Measurements from ENCODE around the gene LYRM4.

LYRM4 gene

GRCh38 chr6:5280920-5281319 is 20.2 kb upstream of the LYRM4 start:
- peaks cover 4% of the 10 kb centered on the region for H3K36me3 ChIP-seq (replicated peaks; ENCODE audit: low read depth, low read length)
- H3K79me2 ChIP-seq (ENCODE audit: low read length): peaks cover 54% of the 10 kb centered on the region
- no peak overlapping the region for H2AFZ ChIP-seq (ENCODE audit: low read depth, low read length)
- H3K9ac ChIP-seq (ENCODE audit: low read length): peak overlapping the region; percentile 64
- H3K27ac ChIP-seq (ENCODE audit: low read length): peak overlapping the region; percentile 100
- H3K9me3 ChIP-seq (ENCODE audit: insufficient read depth, low read length): no peaks in the 10 kb centered on the region
- H3K4me1 ChIP-seq (ENCODE audit: low read length): peaks cover 73% of the 10 kb centered on the region
- no peaks in the 10 kb centered on the region for H3K27me3 ChIP-seq (ENCODE audit: low read depth, low read length)
- H3K4me3 ChIP-seq (ENCODE audit: low read length): peak overlapping the region; percentile 33; the same call in 1 of the 2 replicates
- H3K4me2 ChIP-seq (ENCODE audit: low read length): peak overlapping the region; percentile 50
- H4K20me1 ChIP-seq (ENCODE audit: insufficient read depth, low read length): no peaks in the 10 kb centered on the region
- TF ChIP-seq EZH2phosphoT487 (IDR thresholded peaks at IDR 0.05; ENCODE audit: low read depth): no peak
- TF ChIP-seq, protein P1, sequence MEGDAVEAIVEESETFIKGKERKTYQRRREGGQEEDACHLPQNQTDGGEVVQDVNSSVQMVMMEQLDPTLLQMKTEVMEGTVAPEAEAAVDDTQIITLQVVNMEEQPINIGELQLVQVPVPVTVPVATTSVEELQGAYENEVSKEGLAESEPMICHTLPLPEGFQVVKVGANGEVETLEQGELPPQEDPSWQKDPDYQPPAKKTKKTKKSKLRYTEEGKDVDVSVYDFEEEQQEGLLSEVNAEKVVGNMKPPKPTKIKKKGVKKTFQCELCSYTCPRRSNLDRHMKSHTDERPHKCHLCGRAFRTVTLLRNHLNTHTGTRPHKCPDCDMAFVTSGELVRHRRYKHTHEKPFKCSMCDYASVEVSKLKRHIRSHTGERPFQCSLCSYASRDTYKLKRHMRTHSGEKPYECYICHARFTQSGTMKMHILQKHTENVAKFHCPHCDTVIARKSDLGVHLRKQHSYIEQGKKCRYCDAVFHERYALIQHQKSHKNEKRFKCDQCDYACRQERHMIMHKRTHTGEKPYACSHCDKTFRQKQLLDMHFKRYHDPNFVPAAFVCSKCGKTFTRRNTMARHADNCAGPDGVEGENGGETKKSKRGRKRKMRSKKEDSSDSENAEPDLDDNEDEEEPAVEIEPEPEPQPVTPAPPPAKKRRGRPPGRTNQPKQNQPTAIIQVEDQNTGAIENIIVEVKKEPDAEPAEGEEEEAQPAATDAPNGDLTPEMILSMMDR (IDR thresholded peaks at IDR 0.05; ENCODE audit: low read depth, low read length): no peak

DNA sequence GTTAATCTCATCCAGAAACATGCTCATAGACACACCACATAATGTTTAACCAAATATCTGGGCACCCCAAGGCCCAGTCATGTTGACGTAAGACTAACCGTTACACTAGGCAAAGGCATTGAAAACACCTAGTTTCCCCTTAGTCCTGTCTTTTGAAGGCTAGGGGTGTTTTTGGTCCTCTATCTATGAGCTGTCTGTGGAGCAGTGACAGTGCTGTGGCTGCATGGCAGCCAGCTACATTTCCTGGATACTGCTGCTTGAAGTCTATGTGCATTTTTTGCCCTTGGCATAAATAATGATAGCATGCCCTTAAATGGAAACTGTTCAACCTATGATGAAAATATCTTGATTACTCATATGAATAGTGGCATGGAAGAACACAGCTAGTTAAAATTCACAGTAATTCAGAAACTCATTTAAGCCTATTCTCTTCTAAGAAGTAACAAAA is 19.2 kb upstream of the LYRM4 start:
- peak overlapping the region; percentile 14; the same call in 1 of the 2 replicates for H3K4me3 ChIP-seq (ENCODE audit: low read length)
- no peaks in the 10 kb centered on the region for H3K9me3 ChIP-seq (ENCODE audit: insufficient read depth, low read length)
- H2AFZ ChIP-seq (ENCODE audit: low read depth, low read length): no peak overlapping the region
- no peaks in the 10 kb centered on the region for H3K27me3 ChIP-seq (ENCODE audit: low read depth, low read length)
- H4K20me1 ChIP-seq (ENCODE audit: insufficient read depth, low read length): no peaks in the 10 kb centered on the region
- H3K36me3 ChIP-seq (replicated peaks; ENCODE audit: low read depth, low read length): peaks cover 4% of the 10 kb centered on the region
- TF ChIP-seq EZH2phosphoT487 (IDR thresholded peaks at IDR 0.05; ENCODE audit: low read depth): no peak
- TF ChIP-seq, protein P1 (IDR thresholded peaks at IDR 0.05; ENCODE audit: low read depth, low read length): no peak
- peaks cover 78% of the 10 kb centered on the region for H3K4me1 ChIP-seq (ENCODE audit: low read length)
- H3K4me2 ChIP-seq (ENCODE audit: low read length): peak overlapping the region; percentile 50
- peak overlapping the region; percentile 64 for H3K9ac ChIP-seq (ENCODE audit: low read length)
- H3K79me2 ChIP-seq (ENCODE audit: low read length): peaks cover 48% of the 10 kb centered on the region
- H3K27ac ChIP-seq (ENCODE audit: low read length): peak overlapping the region; percentile 100

- peaks cover 41% of the 10 kb centered on the region for H3K79me2 ChIP-seq (ENCODE audit: low read length)
- H3K9me3 ChIP-seq (ENCODE audit: insufficient read depth, low read length): no peaks in the 10 kb centered on the region
- peak overlapping the region; percentile 95 for H3K9ac ChIP-seq (ENCODE audit: low read length)
- peak overlapping the region; percentile 68 for H3K4me3 ChIP-seq (ENCODE audit: low read length)
- H3K27me3 ChIP-seq (ENCODE audit: low read depth, low read length): no peaks in the 10 kb centered on the region
- no peaks in the 10 kb centered on the region for H4K20me1 ChIP-seq (ENCODE audit: insufficient read depth, low read length)
- H2AFZ ChIP-seq (ENCODE audit: low read depth, low read length): no peak overlapping the region
- H3K36me3 ChIP-seq (replicated peaks; ENCODE audit: low read depth, low read length): peaks cover 4% of the 10 kb centered on the region
- H3K27ac ChIP-seq (ENCODE audit: low read length): peak overlapping the region; percentile 100
- peaks cover 77% of the 10 kb centered on the region for H3K4me1 ChIP-seq (ENCODE audit: low read length)
- H3K4me2 ChIP-seq (ENCODE audit: low read length): peak overlapping the region; percentile 91
- TF ChIP-seq EZH2phosphoT487 (IDR thresholded peaks at IDR 0.05; ENCODE audit: low read depth): no peak
- TF ChIP-seq, protein P1 (IDR thresholded peaks at IDR 0.05; ENCODE audit: low read depth, low read length): no peak
Measured at GRCh38 chr6:5278565-5279120, 17.9 kb upstream of the LYRM4 start.

DNA sequence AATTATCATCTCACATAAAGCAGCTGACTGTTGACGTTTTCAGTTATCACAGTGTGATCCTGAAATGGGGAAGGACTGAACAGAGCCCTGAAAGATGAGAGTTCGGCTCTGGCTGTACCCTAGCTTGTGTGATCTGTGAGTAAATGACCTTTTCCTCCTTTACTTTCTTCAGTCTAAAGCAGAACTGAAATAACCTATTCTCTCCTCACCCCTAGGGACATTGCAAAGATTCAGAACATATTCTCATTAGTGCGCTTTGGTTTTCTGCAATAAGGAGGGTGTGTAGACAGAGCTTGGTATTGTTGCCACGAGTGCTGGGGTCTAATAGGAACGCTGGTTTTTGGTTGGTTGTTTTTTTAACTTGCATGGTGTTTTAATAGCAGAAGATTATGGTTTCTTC is 17.3 kb upstream of the LYRM4 start:
- Histone ChIP-seq H3K36me3 (replicated peaks; ENCODE audit: low read depth, low read length) (peaks cover 4% of the 10 kb centered on the region), H3K27me3 (ENCODE audit: low read depth, low read length) (no peaks in the 10 kb centered on the region), H3K9me3 (ENCODE audit: insufficient read depth, low read length) (no peaks in the 10 kb centered on the region), H4K20me1 (ENCODE audit: insufficient read depth, low read length) (no peaks in the 10 kb centered on the region), H3K4me2 (ENCODE audit: low read length) (peak overlapping the region; percentile 91), H2AFZ (ENCODE audit: low read depth, low read length) (no peak overlapping the region), H3K79me2 (ENCODE audit: low read length) (peaks cover 38% of the 10 kb centered on the region), H3K4me3 (ENCODE audit: low read length) (peak overlapping the region; percentile 68), H3K27ac (ENCODE audit: low read length) (peak overlapping the region; percentile 100), H3K4me1 (ENCODE audit: low read length) (peaks cover 73% of the 10 kb centered on the region), H3K9ac (ENCODE audit: low read length) (peak overlapping the region; percentile 95)
- TF ChIP-seq, protein P1 (IDR thresholded peaks at IDR 0.05; ENCODE audit: low read depth, low read length): no peak
- no peak for TF ChIP-seq EZH2phosphoT487 (IDR thresholded peaks at IDR 0.05; ENCODE audit: low read depth)
